GM12878 (cell line): ENCODE results near the gene ADAMTS4. TPM values are rescaled to one million over a fixed set of nuclear protein-coding genes. Genes with fewer than 3 reads are reported as not detected.
A peak's percentile ranks its signal among the peaks of the same experiment; 100 is the strongest.

Experiments
- ATAC-seq: fragments of 200-7000 bp; cut with Tn5 transposase; 3 replicates; pipeline ENCODE4 v1.9.1; 2020; ENCODE audit warnings: mild to moderate bottlenecking, moderate library complexity
- BruUV-seq: library from RNA; stranded (reverse); fragments of 400-500 nt; replicated peaks from 2 replicates; lab custom pipeline; 2021; lab: Mats Ljungman, UMichigan
- CTCF ChIA-PET: fragments of 300-600 bp; sonication (Branson Sonifier 250); formaldehyde crosslinking; extraction: SDS; loops from one replicate; lab custom pipeline; 2021; ENCODE audit warnings: inconsistent platforms; lab: Yijun Ruan, JAX
- POLR2A ChIA-PET: fragments of 350-600 bp; formaldehyde crosslinking; extraction: SDS; loops from one replicate; lab custom pipeline; 2021; ENCODE audit warnings: inconsistent platforms; lab: Charles Lee
- RAD21 ChIA-PET: fragments of 300-600 bp; sonication (Branson Sonifier 250); formaldehyde crosslinking; loops from one replicate; lab custom pipeline; 2023; ENCODE audit warnings: antibody characterized with exemption; ENCODE audit not compliant: unreplicated experiment; lab: Charles Lee
- SMC1A ChIA-PET: fragments of 300-600 bp; sonication (Branson Sonifier 250); formaldehyde crosslinking; loops from one replicate; lab custom pipeline; 2023; ENCODE audit not compliant: unreplicated experiment, uncharacterized antibody; lab: Charles Lee
- DNase-seq: peaks from one replicate; pipeline ENCODE4 v3.0.0-alpha.2; 2011; ENCODE audit warnings: low read depth, low spot score
- FAIRE-seq: peaks from 3 replicates; lab custom pipeline; 2011; peaks lifted over from hg19 to GRCh38; lab: Jason Lieb, UNC
- H2AFZ ChIP-seq: 2 replicates; pipeline ENCODE4 v1.6.0; 2011; ENCODE audit warnings: low read depth, low read length, control low read depth; ENCODE audit not compliant: control insufficient read depth
- H3K27ac ChIP-seq: 2 replicates; pipeline ENCODE4 v1.5.1; 2011; ENCODE audit warnings: control low read depth; ENCODE audit not compliant: control insufficient read depth, insufficient read depth
- H3K27me3 ChIP-seq, 2 experiments: replicated peaks in 1 of 2; 2 replicates each; pipeline versions ENCODE4 v1.6.0 to v1.6.1; 2011; ENCODE audit warnings: low read length in 1 of 2; ENCODE audit not compliant: control insufficient read depth in 2 of 2, insufficient read depth in 2 of 2
- H3K36me3 ChIP-seq, 2 experiments: 2 replicates each; pipeline ENCODE4 v1.5.1; 2011; ENCODE audit warnings: low read length in 1 of 2; ENCODE audit not compliant: control insufficient read depth in 2 of 2, insufficient read depth in 2 of 2
- H3K4me1 ChIP-seq: 2 replicates; pipeline ENCODE4 v1.6.1; 2011; ENCODE audit warnings: mild to moderate bottlenecking, low read length, moderate library complexity, mixed read lengths; ENCODE audit not compliant: control insufficient read depth, insufficient read depth
- H3K4me2 ChIP-seq: 2 replicates; pipeline ENCODE4 v1.6.0; 2011; ENCODE audit warnings: control low read depth; ENCODE audit not compliant: control insufficient read depth, insufficient read depth
- H3K4me3 ChIP-seq: fragments of 200-600 bp; sonication (generic); 2 replicates; pipeline ENCODE4 v1.5.1; 2016
- H3K79me2 ChIP-seq: 2 replicates; pipeline ENCODE4 v1.6.0; 2011; ENCODE audit warnings: low read length; ENCODE audit not compliant: control insufficient read depth, insufficient read depth
- H3K9ac ChIP-seq: 2 replicates; pipeline ENCODE4 v1.8.0; 2011; ENCODE audit warnings: low read length, control low read depth, mixed read lengths; ENCODE audit not compliant: control insufficient read depth, insufficient read depth
- H3K9me3 ChIP-seq: replicated peaks from 3 replicates; pipeline ENCODE4 v1.5.1; 2011; ENCODE audit warnings: mild to moderate bottlenecking, low read length; ENCODE audit not compliant: control insufficient read depth, insufficient read depth
- H4K20me1 ChIP-seq: 2 replicates; pipeline ENCODE4 v1.6.0; 2011; ENCODE audit not compliant: control insufficient read depth, insufficient read depth
- ASH2L ChIP-seq: fragments of 300-600, 200-600 bp; sonication (generic); IDR thresholded peaks from 2 replicates; pipeline ENCODE4 v1.6.1; 2017; ENCODE audit warnings: low read depth, mild to moderate bottlenecking, borderline replicate concordance
- BMI1 ChIP-seq: fragments of 450-650 bp; IDR thresholded peaks from 2 replicates; pipeline ENCODE4 v1.6.1; 2016; ENCODE audit warnings: mild to moderate bottlenecking, moderate library complexity, borderline replicate concordance
- CBX5 ChIP-seq: sonication (generic); IDR thresholded peaks from 2 replicates; pipeline ENCODE4 v1.6.1; 2016; ENCODE audit warnings: low read depth, moderate library complexity, mild to moderate bottlenecking, inconsistent platforms
- CEBPB ChIP-seq, 2 experiments: fragments of 150-350 bp in 1 of 2; IDR thresholded peaks; 2 replicates each; pipeline ENCODE4 v1.6.1; 2012 to 2014; ENCODE audit warnings: low read depth in 2 of 2, low read length in 2 of 2, borderline replicate concordance in 1 of 2, inconsistent platforms in 1 of 2
- CHD2 ChIP-seq: IDR thresholded peaks from 2 replicates; pipeline ENCODE4 v1.6.1; 2011; ENCODE audit warnings: low read depth, low read length, improper control_type of control experiment, borderline replicate concordance
- DPF2 ChIP-seq: fragments of 450-650 bp; IDR thresholded peaks from 2 replicates; pipeline ENCODE4 v1.6.1; 2017; ENCODE audit warnings: mild to moderate bottlenecking
- EED ChIP-seq: sonication (generic); IDR thresholded peaks from 2 replicates; pipeline ENCODE4 v1.6.1; 2016; ENCODE audit warnings: antibody characterized with exemption, low read depth
- EZH2 ChIP-seq: IDR thresholded peaks from 2 replicates; pipeline ENCODE4 v1.6.1; 2012; ENCODE audit warnings: low read depth, mild to moderate bottlenecking, control low read depth, inconsistent platforms, low read length, borderline replicate concordance; ENCODE audit not compliant: control insufficient read depth
- FOS ChIP-seq: IDR thresholded peaks from 3 replicates; pipeline ENCODE4 v1.6.1; 2011; ENCODE audit warnings: borderline replicate concordance; ENCODE audit not compliant: insufficient read length; ENCODE audit errors: extremely low read depth
- FOXK2 ChIP-seq: fragments of 450-650 bp; IDR thresholded peaks from 2 replicates; pipeline ENCODE4 v1.6.1; 2017; ENCODE audit warnings: mild to moderate bottlenecking, moderate library complexity
- NFIC ChIP-seq: IDR thresholded peaks from 2 replicates; pipeline ENCODE4 v1.6.1; 2012; ENCODE audit warnings: low read depth, mild to moderate bottlenecking, inconsistent platforms, low read length, moderate library complexity
- NR2C1 ChIP-seq: fragments of 450-650 bp; IDR thresholded peaks from 2 replicates; pipeline ENCODE4 v1.6.1; 2017; ENCODE audit warnings: antibody characterized with exemption, mild to moderate bottlenecking, moderate library complexity
- RAD21 ChIP-seq: IDR thresholded peaks from 2 replicates; pipeline ENCODE4 v1.6.1; 2011; ENCODE audit warnings: mild to moderate bottlenecking, low read depth, low read length, moderate library complexity; ENCODE audit not compliant: insufficient read depth
- RAD51 ChIP-seq: fragments of 450-650 bp; IDR thresholded peaks from 2 replicates; pipeline ENCODE4 v1.6.1; 2016; ENCODE audit warnings: moderate library complexity, mild to moderate bottlenecking, inconsistent platforms
- SMAD5 ChIP-seq: IDR thresholded peaks from 2 replicates; pipeline ENCODE4 v1.6.1; 2016; ENCODE audit warnings: antibody characterized with exemption, low read depth
- SREBF1 ChIP-seq: IDR thresholded peaks from 2 replicates; pipeline ENCODE4 v1.6.1; 2012; ENCODE audit warnings: mild to moderate bottlenecking, low read length
- TCF12 ChIP-seq: IDR thresholded peaks from 2 replicates; pipeline ENCODE4 v1.6.1; 2011; ENCODE audit warnings: low read depth, mild to moderate bottlenecking, low read length
- YBX1 ChIP-seq: fragments of 450-650 bp; IDR thresholded peaks from 2 replicates; pipeline ENCODE4 v1.6.1; 2016; ENCODE audit warnings: antibody characterized with exemption
- WGBS: methylation state at CpG from one replicate; pipeline ENCODE4 v1.1.6; 2016; ENCODE audit warnings: low lambda C conversion rate; ENCODE audit not compliant: insufficient replicate concordance, insufficient coverage; ENCODE audit errors: missing lambda C conversion rate; 5-methylcytosine and 5-hydroxymethylcytosine counted together
- in situ Hi-C: fragments of 300-500 bp; cut with MboI; formaldehyde crosslinking; loops from 9 replicates; pipeline ENCODE4 v1.14.3; 2018; ENCODE audit warnings: mixed read lengths
- intact Hi-C: fragments of 100-400 bp; cut with micrococcal nuclease; formaldehyde crosslinking; loops from one replicate; pipeline ENCODE4 v1.14.2; 2022; ENCODE audit not compliant: unreplicated experiment
- polyA plus RNA-seq, 11 experiments: library from polyadenylated mRNA; depleted of rRNA in 4 of 11; unstranded in 6 of 11; stranded (reverse) in 5 of 11; fragments of >200 nt; fragmentation: Nextera tagmentation in 4 of 11; fragmentation: Illumina TruSeq in 1 of 11; extraction: Ambion mirVana in 4 of 11; extraction: Trizol in 1 of 11; gene quantifications; 1 replicate in 1 of 11; 2 replicates in 10 of 11; pipeline versions ENCODE4 v1.2.1 to v1.2.3, GENCODE V29; 2011 to 2016; ENCODE audit warnings: inconsistent platforms in 2 of 11, missing spikeins in 2 of 11, low read depth in 1 of 11
- total RNA-seq, 4 experiments: library from RNA; depleted of rRNA in 3 of 4; stranded (reverse); fragments of >200 nt in 3 of 4; fragmentation: Illumina TruSeq in 1 of 4; extraction: Trizol in 1 of 4; gene quantifications; 2 replicates each; pipeline versions ENCODE4 v1.2.1 to v1.2.3, GENCODE V29; 2013 to 2021
- TF ChIP-seq, protein P1 (sequence below): fragments of 450-650 bp; IDR thresholded peaks from 2 replicates; pipeline ENCODE4 v1.6.1; 2017; ENCODE audit warnings: borderline replicate concordance
- TF ChIP-seq, protein P2 (sequence below): IDR thresholded peaks from 2 replicates; pipeline ENCODE4 v1.6.1; 2011; ENCODE audit warnings: low read depth, mild to moderate bottlenecking, low read length, moderate library complexity, borderline replicate concordance; ENCODE audit errors: extremely low read depth
- TF ChIP-seq, protein P3 (sequence below): fragments of 450-650 bp; IDR thresholded peaks from 2 replicates; pipeline ENCODE4 v1.6.1; 2016; ENCODE audit warnings: mild to moderate bottlenecking

ADAMTS4 gene
- total and polyA plus RNA-seq, 10 of the 15 experiments (the other 5 are each of a cell fraction or from before 2014, with no cell fraction given): 0.01 to 0.13 (median 0.05) TPM; not detected in 2

DNA sequence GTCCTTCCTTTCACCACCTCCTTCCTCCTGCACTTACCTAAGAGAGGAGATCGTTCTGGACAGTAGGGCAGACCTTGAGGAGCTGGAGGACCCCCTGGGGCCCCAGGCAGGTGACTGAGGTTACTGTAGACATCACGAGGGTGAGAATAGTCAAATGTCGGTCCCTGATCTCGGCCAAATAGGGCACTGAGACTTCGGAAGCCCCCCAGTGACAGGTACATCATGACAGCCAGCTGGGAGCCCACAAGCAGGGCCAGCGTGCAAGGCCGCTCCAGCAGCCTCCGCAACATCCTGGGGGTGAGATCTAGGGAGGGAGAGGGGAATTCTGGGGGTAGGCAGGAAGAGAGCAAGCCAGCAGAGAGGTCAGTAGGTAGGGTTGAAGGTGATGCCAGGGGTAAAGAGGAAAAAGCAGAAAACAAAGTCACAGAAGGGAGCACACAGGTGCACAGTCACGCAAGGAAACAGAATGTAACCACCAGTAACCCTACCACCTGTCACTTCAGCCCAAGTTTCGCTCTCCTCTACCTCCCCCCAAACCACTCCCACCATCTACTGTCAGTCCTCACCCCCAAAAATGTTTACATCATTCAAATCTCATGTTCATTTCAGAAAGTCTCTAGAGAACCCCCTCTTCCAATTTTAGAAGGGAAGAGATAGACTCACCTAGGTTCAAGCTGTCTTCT, 22.9 kb downstream of the ADAMTS4 start:
- intact Hi-C loops: no loop called here
- Histone ChIP-seq H3K36me3 (peaks cover 12 to 30% of the 10 kb centered on the region in 2 experiments), H3K9ac (peak overlapping the region; percentile 69), H3K79me2 (peaks cover 23% of the 10 kb centered on the region), H2AFZ (no peak overlapping the region), H3K4me2 (peak overlapping the region; percentile 87), H3K4me1 (peaks cover 23% of the 10 kb centered on the region), H3K27me3 (no peaks in the 10 kb centered on the region), H3K4me3 (peak overlapping the region; percentile 90), H3K9me3 (no peaks in the 10 kb centered on the region), H4K20me1 (no peaks in the 10 kb centered on the region), H3K27ac (peak overlapping the region; percentile 87)
- 72% methylated on average over 10 of the region's 10 CpGs for WGBS
- ChIA-PET RAD21 (interaction anchor here (0.8 to 2.9 kb wide), 3 partner anchors 10 to 50 kb away, joined by 3 to 21 read pairs (median 10); partner anchors contain the start of genes NDUFS2, PPOX and TOMM40L), SMC1A (interaction anchor here (1.1 to 1.9 kb wide), 4 partner anchors 10 to 209 kb away, joined by 3 to 10 read pairs (median 4); partner anchors contain the start of gene PPOX), POLR2A (interaction anchor here (1.0 to 1.9 kb wide), 4 partner anchors 10 to 27 kb away, joined by 3 to 14 read pairs (median 8); partner anchors contain the start of genes NDUFS2 and PPOX), CTCF (interaction anchor here (1.0 to 3.7 kb wide), 5 partner anchors 10 to 207 kb away, joined by 3 to 44 read pairs (median 8); partner anchors contain the start of genes PPOX and TOMM40L)
- ATAC-seq: peak; percentile 40
- no peak for DNase-seq
- in situ Hi-C loops: no loop called here
- no TSS peak for BruUV-seq
- peak; percentile 59 for FAIRE-seq
- TF ChIP-seq RAD21 (no peak), NR2C1 (no peak), DPF2 (no peak), NFIC (no peak), YBX1 (no peak), SMAD5 (no peak), ASH2L (no peak), FOS (no peak), RAD51 (no peak), TCF12 (peak; percentile 77), FOXK2 (no peak), BMI1 (no peak), EED (peak; percentile 36; the same call in 1 of the 2 replicates), CEBPB (IDR thresholded peaks at IDR 0.05; ENCODE audit: borderline replicate concordance in 1 of 2, low read depth in 2 of 2, low read length in 2 of 2) (no peak), CBX5 (no peak), CHD2 (no peak), EZH2 (no peak), SREBF1 (no peak)
- TF ChIP-seq, protein P1, sequence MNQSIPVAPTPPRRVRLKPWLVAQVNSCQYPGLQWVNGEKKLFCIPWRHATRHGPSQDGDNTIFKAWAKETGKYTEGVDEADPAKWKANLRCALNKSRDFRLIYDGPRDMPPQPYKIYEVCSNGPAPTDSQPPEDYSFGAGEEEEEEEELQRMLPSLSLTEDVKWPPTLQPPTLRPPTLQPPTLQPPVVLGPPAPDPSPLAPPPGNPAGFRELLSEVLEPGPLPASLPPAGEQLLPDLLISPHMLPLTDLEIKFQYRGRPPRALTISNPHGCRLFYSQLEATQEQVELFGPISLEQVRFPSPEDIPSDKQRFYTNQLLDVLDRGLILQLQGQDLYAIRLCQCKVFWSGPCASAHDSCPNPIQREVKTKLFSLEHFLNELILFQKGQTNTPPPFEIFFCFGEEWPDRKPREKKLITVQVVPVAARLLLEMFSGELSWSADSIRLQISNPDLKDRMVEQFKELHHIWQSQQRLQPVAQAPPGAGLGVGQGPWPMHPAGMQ: no peak
- TF ChIP-seq, protein P2, sequence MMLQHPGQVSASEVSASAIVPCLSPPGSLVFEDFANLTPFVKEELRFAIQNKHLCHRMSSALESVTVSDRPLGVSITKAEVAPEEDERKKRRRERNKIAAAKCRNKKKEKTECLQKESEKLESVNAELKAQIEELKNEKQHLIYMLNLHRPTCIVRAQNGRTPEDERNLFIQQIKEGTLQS: no peak
- TF ChIP-seq, protein P3, sequence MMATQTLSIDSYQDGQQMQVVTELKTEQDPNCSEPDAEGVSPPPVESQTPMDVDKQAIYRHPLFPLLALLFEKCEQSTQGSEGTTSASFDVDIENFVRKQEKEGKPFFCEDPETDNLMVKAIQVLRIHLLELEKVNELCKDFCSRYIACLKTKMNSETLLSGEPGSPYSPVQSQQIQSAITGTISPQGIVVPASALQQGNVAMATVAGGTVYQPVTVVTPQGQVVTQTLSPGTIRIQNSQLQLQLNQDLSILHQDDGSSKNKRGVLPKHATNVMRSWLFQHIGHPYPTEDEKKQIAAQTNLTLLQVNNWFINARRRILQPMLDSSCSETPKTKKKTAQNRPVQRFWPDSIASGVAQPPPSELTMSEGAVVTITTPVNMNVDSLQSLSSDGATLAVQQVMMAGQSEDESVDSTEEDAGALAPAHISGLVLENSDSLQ: peak; percentile 38
